Subcutaneous abdominal adipose tissue (tissue), 5 donors: Measurements from ENCODE around the gene TNK2.

Source experiments
- H3K27ac ChIP-seq: one replicate; pipeline ENCODE4 v1.7.0; 2013; ENCODE audit warnings: low read depth, mild to moderate bottlenecking, inconsistent platforms, low read length, moderate library complexity
- H3K27me3 ChIP-seq, 5 donors: one replicate each; pipeline ENCODE4 v1.7.0; 2013; ENCODE audit warnings: low read length in 5 of 5, inconsistent platforms in 1 of 5; ENCODE audit not compliant: control insufficient read depth in 5 of 5, insufficient read depth in 4 of 5
- H3K36me3 ChIP-seq, 5 donors: one replicate each; pipeline ENCODE4 v1.7.0; 2013; ENCODE audit warnings: low read length in 5 of 5; ENCODE audit not compliant: control insufficient read depth in 5 of 5, insufficient read depth in 5 of 5
- H3K4me1 ChIP-seq, 5 donors: one replicate each; pipeline ENCODE4 v1.7.0; 2013; ENCODE audit warnings: low read length in 5 of 5, mild to moderate bottlenecking in 3 of 5, moderate library complexity in 1 of 5; ENCODE audit not compliant: control insufficient read depth in 5 of 5, insufficient read depth in 5 of 5
- H3K4me3 ChIP-seq, 5 donors: one replicate each; pipeline ENCODE4 v1.7.0; 2013; ENCODE audit warnings: low read length in 5 of 5, low read depth in 1 of 5
- H3K9ac ChIP-seq, 5 donors: one replicate each; pipeline ENCODE4 v1.7.0; 2013; ENCODE audit warnings: low read length in 5 of 5, mild to moderate bottlenecking in 4 of 5, moderate library complexity in 3 of 5
- H3K9me3 ChIP-seq, 5 donors: one replicate each; pipeline ENCODE4 v1.7.0; 2013; ENCODE audit warnings: low read length in 5 of 5; ENCODE audit not compliant: control insufficient read depth in 5 of 5
- donor health status: healthy.
- donor health status: healthy.
- donor health status: healthy.
- donor health status: healthy.
- donor health status: healthy.

TNK2 gene

GRCh38 chr3:195878424-195879274 lies 29.7 kb downstream of the TNK2 start:
- Histone ChIP-seq H3K9me3 (no peaks in the 10 kb centered on the region), H3K9ac (no peak overlapping the region), H3K4me3 (no peak overlapping the region), H3K36me3 (peaks cover 0 to 75% (median 54%) of the 10 kb centered on the region in 5 donors), H3K4me1 (peaks cover 0 to 4% (median 0%) of the 10 kb centered on the region in 5 donors), H3K27ac (no peak overlapping the region), H3K27me3 (no peaks in the 10 kb centered on the region)

- Histone ChIP-seq H3K36me3 (peaks cover 0 to 72% (median 47%) of the 10 kb centered on the region in 5 donors), H3K9ac (no peak overlapping the region), H3K9me3 (no peaks in the 10 kb centered on the region), H3K27ac (no peak overlapping the region), H3K4me3 (no peak overlapping the region), H3K4me1 (peaks cover 0 to 4% (median 0%) of the 10 kb centered on the region in 5 donors), H3K27me3 (no peaks in the 10 kb centered on the region)
These were observed 30.5 kb downstream of the TNK2 start for GRCh38 chr3:195877767-195878423.

- H3K9ac ChIP-seq, result no peak overlapping the region
- H3K36me3 ChIP-seq, result peaks cover 0 to 72% (median 50%) of the 10 kb centered on the region in 5 donors
- no peak overlapping the region for H3K27ac ChIP-seq
- H3K4me3 ChIP-seq, result no peak overlapping the region
- H3K9me3 ChIP-seq, result no peaks in the 10 kb centered on the region
- peaks cover 0 to 4% (median 0%) of the 10 kb centered on the region in 5 donors for H3K4me1 ChIP-seq
- H3K27me3 ChIP-seq, result no peaks in the 10 kb centered on the region
These were observed 31.1 kb downstream of the TNK2 start for GRCh38 chr3:195877136-195877715.

DNA sequence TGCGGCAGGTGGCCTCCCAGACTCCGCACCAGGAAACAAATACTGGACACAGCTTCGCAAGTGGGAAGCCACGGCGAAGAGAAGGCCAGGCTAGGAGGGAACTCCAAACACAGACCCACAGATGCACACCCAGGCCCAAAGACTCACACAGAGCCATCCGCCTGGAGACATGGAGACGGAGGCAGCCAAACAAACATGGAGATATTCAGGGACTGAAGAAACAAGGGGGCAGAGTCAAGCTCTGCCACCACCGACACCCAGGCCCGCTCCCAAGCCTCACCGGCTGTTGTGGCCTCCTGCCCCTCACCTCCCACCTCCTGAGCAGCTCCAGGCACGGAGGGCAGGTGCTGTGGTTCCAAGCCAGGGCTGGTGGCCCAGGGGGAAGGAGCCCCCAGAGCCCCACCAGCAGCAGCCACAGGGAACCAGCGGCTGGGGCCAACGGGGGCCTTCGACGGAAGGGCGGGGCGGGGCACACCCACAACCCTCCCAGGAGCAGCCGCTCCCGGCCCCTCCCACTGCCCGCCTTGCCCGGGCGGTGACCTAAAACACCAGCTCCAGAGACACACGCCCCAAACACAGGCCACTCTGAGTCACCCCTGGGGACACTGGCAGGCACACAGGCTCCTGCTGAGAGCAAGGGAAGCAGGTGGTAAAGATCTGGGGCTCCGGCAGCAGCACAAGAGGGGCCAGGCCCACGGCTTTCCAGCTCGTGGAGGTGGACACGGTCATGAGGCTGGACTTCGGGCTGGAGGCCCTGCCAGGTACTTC lies 31.9 kb downstream of the TNK2 start:
- Histone ChIP-seq H3K27me3 (no peaks in the 10 kb centered on the region), H3K9ac (no peak overlapping the region), H3K36me3 (peaks cover 0 to 72% (median 50%) of the 10 kb centered on the region in 5 donors), H3K4me1 (peaks cover 0 to 4% (median 0%) of the 10 kb centered on the region in 5 donors), H3K9me3 (no peaks in the 10 kb centered on the region), H3K27ac (no peak overlapping the region), H3K4me3 (no peak overlapping the region)

- no peak overlapping the region for H3K27ac ChIP-seq
- H3K9ac ChIP-seq, result no peak overlapping the region
- H3K4me3 ChIP-seq, result no peak overlapping the region
- no peaks in the 10 kb centered on the region for H3K9me3 ChIP-seq
- peaks cover 0 to 78% (median 55%) of the 10 kb centered on the region in 5 donors for H3K36me3 ChIP-seq
- H3K4me1 ChIP-seq, result peaks cover 0 to 5% (median 0%) of the 10 kb centered on the region in 5 donors
- no peaks in the 10 kb centered on the region for H3K27me3 ChIP-seq
These were observed 32.7 kb downstream of the TNK2 start for GRCh38 chr3:195875482-195876236.

DNA sequence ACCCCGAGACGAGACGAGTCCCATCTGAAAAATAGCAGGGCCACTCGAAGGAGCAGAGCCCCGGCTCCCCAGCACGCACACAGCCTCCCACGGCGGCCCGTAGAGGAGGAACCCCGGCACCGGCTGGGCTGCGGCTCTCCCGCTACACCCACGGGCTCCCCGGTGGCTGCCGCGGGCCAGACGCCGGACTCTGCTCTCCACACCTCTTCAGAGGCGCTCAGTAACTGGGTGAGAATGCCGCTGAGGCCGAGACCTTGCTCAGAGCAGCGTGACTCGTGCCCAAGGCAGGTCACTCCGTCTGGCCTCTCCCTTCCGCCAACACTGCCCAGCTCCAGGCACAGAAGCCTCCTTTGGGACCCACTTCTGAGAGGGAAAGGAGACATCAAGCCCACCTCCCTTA lies 34.4 kb downstream of the TNK2 start:
- H3K4me3 ChIP-seq, result no peak overlapping the region
- no peak overlapping the region for H3K9ac ChIP-seq
- H3K27ac ChIP-seq, result no peak overlapping the region
- H3K9me3 ChIP-seq, result no peaks in the 10 kb centered on the region
- no peaks in the 10 kb centered on the region for H3K27me3 ChIP-seq
- H3K36me3 ChIP-seq, result peaks cover 0 to 80% (median 56%) of the 10 kb centered on the region in 5 donors
- H3K4me1 ChIP-seq, result peaks cover 0 to 11% (median 0%) of the 10 kb centered on the region in 5 donors

- Histone ChIP-seq H3K4me3 (no peak overlapping the region), H3K27ac (no peak overlapping the region), H3K27me3 (no peaks in the 10 kb centered on the region), H3K9me3 (no peaks in the 10 kb centered on the region), H3K4me1 (peaks cover 0 to 11% (median 0%) of the 10 kb centered on the region in 5 donors), H3K36me3 (peaks cover 0 to 81% (median 56%) of the 10 kb centered on the region in 5 donors), H3K9ac (no peak overlapping the region)
These were observed 35.0 kb downstream of the TNK2 start for GRCh38 chr3:195873281-195873887.

DNA sequence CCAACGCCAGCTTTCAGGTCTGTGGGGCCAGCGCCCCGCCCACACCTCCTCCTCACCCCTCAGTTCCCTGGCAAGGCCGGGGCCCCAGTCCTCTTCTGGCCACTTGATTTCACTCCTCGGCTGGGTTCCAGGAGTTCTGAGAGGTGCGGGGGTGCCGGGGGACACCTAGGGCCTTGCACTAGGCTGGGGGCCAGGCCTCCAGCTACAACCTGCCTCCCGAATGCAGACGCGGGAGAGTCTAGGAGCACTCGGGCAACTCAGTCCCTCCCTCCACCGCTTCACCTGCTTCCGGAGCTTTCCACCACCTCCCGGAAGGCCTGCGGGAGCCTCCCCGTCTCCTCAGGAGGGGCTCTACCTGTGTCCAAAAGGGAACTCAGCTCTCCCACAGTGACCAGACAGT lies 35.6 kb downstream of the TNK2 start:
- H3K27ac ChIP-seq, result no peak overlapping the region
- no peak overlapping the region for H3K9ac ChIP-seq
- no peak overlapping the region for H3K4me3 ChIP-seq
- peaks cover 0 to 80% (median 56%) of the 10 kb centered on the region in 5 donors for H3K36me3 ChIP-seq
- H3K4me1 ChIP-seq, result peaks cover 0 to 11% (median 0%) of the 10 kb centered on the region in 5 donors
- H3K9me3 ChIP-seq, result no peaks in the 10 kb centered on the region
- no peaks in the 10 kb centered on the region for H3K27me3 ChIP-seq

GRCh38 chr3:195872097-195872496 lies 36.3 kb downstream of the TNK2 start:
- Histone ChIP-seq H3K27me3 (no peaks in the 10 kb centered on the region), H3K4me1 (peaks cover 0 to 11% (median 0%) of the 10 kb centered on the region in 5 donors), H3K27ac (no peak overlapping the region), H3K9me3 (no peaks in the 10 kb centered on the region), H3K4me3 (no peak overlapping the region), H3K36me3 (peaks cover 0 to 79% (median 54%) of the 10 kb centered on the region in 5 donors), H3K9ac (no peak overlapping the region)
